GM23338 (cell line): Measurements from ENCODE around the gene TRMT2A. TPM values are rescaled to one million over a fixed set of nuclear protein-coding genes. Genes with fewer than 3 reads are reported as not detected.

Source experiments
- ATAC-seq: fragments of 200-7000 bp; cut with Tn5 transposase; 3 replicates; pipeline ENCODE4 v1.9.1; 2020
- DNase-seq: peaks from one replicate; pipeline ENCODE4 v3.0.0-alpha.2; 2015; ENCODE audit warnings: low spot score
- H2AFZ ChIP-seq: fragments of 200-600 bp; sonication (generic); 2 replicates; pipeline ENCODE4 v1.8.0; 2016; ENCODE audit warnings: antibody characterized with exemption, mild to moderate bottlenecking, moderate library complexity
- H3F3A ChIP-seq: fragments of 200-600 bp; sonication (generic); replicated peaks from 2 replicates; pipeline ENCODE4 v1.8.0; 2017; ENCODE audit warnings: antibody characterized with exemption, mixed run types, low read depth
- H3K27ac ChIP-seq: fragments of 200-600 bp; sonication (generic); 2 replicates; pipeline ENCODE4 v1.6.1; 2016; ENCODE audit warnings: low read depth
- H3K27me3 ChIP-seq: fragments of 200-600 bp; sonication (generic); 2 replicates; pipeline ENCODE4 v1.8.0; 2016; ENCODE audit warnings: mild to moderate bottlenecking, mixed run types, moderate library complexity; ENCODE audit not compliant: insufficient read depth
- H3K36me3 ChIP-seq: fragments of 200-600 bp; sonication (generic); 2 replicates; pipeline ENCODE4 v1.8.0; 2016; ENCODE audit warnings: mild to moderate bottlenecking; ENCODE audit not compliant: insufficient read depth
- H3K4me1 ChIP-seq: fragments of 200-600 bp; sonication (generic); 2 replicates; pipeline ENCODE4 v1.8.0; 2016; ENCODE audit warnings: mild to moderate bottlenecking, moderate library complexity; ENCODE audit not compliant: insufficient read depth
- H3K4me2 ChIP-seq: fragments of 200-600 bp; sonication (generic); 2 replicates; pipeline ENCODE4 v1.7.1; 2017; ENCODE audit warnings: mixed run types
- H3K4me3 ChIP-seq: fragments of 200-600 bp; sonication (generic); 2 replicates; pipeline ENCODE4 v1.6.1; 2016; ENCODE audit warnings: mixed run types
- H3K79me2 ChIP-seq: fragments of 200-600 bp; sonication (generic); replicated peaks from 2 replicates; pipeline ENCODE4 v1.8.0; 2017; ENCODE audit warnings: mild to moderate bottlenecking; ENCODE audit not compliant: insufficient read depth
- H3K9me2 ChIP-seq: fragments of 200-600 bp; sonication (generic); 2 replicates; pipeline ENCODE4 v1.8.0; 2017; ENCODE audit not compliant: insufficient read depth
- H4K20me1 ChIP-seq: fragments of 200-600 bp; sonication (generic); replicated peaks from 2 replicates; pipeline ENCODE4 v1.8.0; 2017; ENCODE audit warnings: mild to moderate bottlenecking; ENCODE audit not compliant: insufficient read depth
- H3K27ac Mint-ChIP-seq: 2 replicates; pipeline ENCODE4 v1.8.0; 2020; ENCODE audit warnings: inconsistent platforms, mild to moderate bottlenecking, moderate library complexity, mixed read lengths
- H3K27me3 Mint-ChIP-seq: 3 replicates; pipeline ENCODE4 v1.8.0; 2022; ENCODE audit warnings: low read depth, mild to moderate bottlenecking, moderate library complexity, mixed read lengths, inconsistent platforms; ENCODE audit not compliant: insufficient read depth, poor library complexity
- H3K36me3 Mint-ChIP-seq: 3 replicates; pipeline ENCODE4 v1.8.0; 2021; ENCODE audit warnings: low read depth, mild to moderate bottlenecking, inconsistent platforms, moderate library complexity, mixed read lengths
- H3K4me1 Mint-ChIP-seq: 3 replicates; pipeline ENCODE4 v1.8.0; 2020; ENCODE audit warnings: mild to moderate bottlenecking, inconsistent platforms, mixed read lengths
- H3K4me3 Mint-ChIP-seq: 3 replicates; pipeline ENCODE4 v1.8.0; 2021; ENCODE audit warnings: moderate library complexity, mild to moderate bottlenecking, inconsistent platforms, mixed read lengths
- H3K9me3 Mint-ChIP-seq: 3 replicates; pipeline ENCODE4 v1.8.0; 2020; ENCODE audit warnings: moderate library complexity, mild to moderate bottlenecking, inconsistent platforms, mixed read lengths
- EZH2 ChIP-seq: fragments of 200-600 bp; sonication (generic); IDR thresholded peaks from one replicate; pipeline ENCODE4 v1.8.0; 2017; ENCODE audit warnings: antibody characterized with exemption, mild to moderate bottlenecking, low read depth; ENCODE audit not compliant: unreplicated experiment
- EZH2phosphoT487 ChIP-seq: fragments of 200-600 bp; sonication (generic); IDR thresholded peaks from one replicate; pipeline ENCODE4 v1.8.1; 2018; ENCODE audit warnings: antibody characterized with exemption; ENCODE audit not compliant: unreplicated experiment
- NANOG ChIP-seq: IDR thresholded peaks from 2 replicates; pipeline ENCODE4 v1.6.1; 2016; ENCODE audit warnings: antibody characterized with exemption, borderline replicate concordance
- ZNF114 ChIP-seq: fragments of 250-450 bp; sonication (Bioruptor Pico); IDR thresholded peaks from 2 replicates; pipeline ENCODE4 v1.5.0; 2020; ENCODE audit warnings: mild to moderate bottlenecking, moderate library complexity
- polyA plus RNA-seq: library from polyadenylated mRNA; unstranded; fragments of >200 nt; fragmentation: Nextera tagmentation; extraction: Ambion mirVana; gene quantifications from 2 replicates; pipeline ENCODE4 v1.2.1, GENCODE V29; 2016
- total RNA-seq: library from RNA; depleted of rRNA; stranded (reverse); fragments of >200 nt; shearing (Covaris generic); gene quantifications from 2 replicates; pipeline ENCODE4 v1.2.3, GENCODE V29; 2014
- TF ChIP-seq, protein P1 (sequence below), 2 experiments: fragments of 200-600 bp in 1 of 2; sonication (generic) in 1 of 2; conservative IDR thresholded peaks; 2 replicates each; pipeline versions ENCODE4 v1.5.1 to v1.6.1; 2016 to 2017; ENCODE audit warnings: antibody characterized with exemption in 2 of 2, low read depth in 2 of 2, mild to moderate bottlenecking in 2 of 2, moderate library complexity in 1 of 2
- TF ChIP-seq, protein P2 (sequence below): fragments of 250-450 bp; sonication (Bioruptor Pico); IDR thresholded peaks from 2 replicates; pipeline ENCODE4 v1.5.0; 2020; ENCODE audit warnings: mild to moderate bottlenecking, moderate library complexity

The TRMT2A gene
- total and polyA plus RNA-seq, 2 experiments from 2014 or later = 41.3 to 61.3 TPM

DNA sequence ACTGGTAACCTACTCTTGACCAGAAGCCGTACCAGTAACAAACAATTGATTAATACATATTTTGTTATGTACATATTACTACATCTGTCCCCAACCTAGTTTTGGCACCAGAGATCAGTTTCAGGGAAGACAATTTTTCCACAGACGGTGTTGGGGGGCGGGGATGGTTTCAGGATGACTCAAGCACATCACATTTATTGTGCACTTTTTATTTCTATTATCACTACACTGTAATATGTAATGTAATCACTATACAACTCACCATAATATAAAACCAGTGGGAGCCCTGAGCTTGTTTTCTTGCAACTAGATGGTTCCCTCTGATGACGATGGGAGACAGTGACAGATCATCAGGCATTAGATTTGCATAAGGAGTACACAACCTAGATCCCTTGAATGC lies 21.5 kb downstream of the TRMT2A start:
- H3K79me2 ChIP-seq = peaks cover 49% of the 10 kb centered on the region
- no peaks in the 10 kb centered on the region for H3K4me1 ChIP-seq
- H3K36me3 Mint-ChIP-seq = peaks cover 99% of the 10 kb centered on the region

DNA sequence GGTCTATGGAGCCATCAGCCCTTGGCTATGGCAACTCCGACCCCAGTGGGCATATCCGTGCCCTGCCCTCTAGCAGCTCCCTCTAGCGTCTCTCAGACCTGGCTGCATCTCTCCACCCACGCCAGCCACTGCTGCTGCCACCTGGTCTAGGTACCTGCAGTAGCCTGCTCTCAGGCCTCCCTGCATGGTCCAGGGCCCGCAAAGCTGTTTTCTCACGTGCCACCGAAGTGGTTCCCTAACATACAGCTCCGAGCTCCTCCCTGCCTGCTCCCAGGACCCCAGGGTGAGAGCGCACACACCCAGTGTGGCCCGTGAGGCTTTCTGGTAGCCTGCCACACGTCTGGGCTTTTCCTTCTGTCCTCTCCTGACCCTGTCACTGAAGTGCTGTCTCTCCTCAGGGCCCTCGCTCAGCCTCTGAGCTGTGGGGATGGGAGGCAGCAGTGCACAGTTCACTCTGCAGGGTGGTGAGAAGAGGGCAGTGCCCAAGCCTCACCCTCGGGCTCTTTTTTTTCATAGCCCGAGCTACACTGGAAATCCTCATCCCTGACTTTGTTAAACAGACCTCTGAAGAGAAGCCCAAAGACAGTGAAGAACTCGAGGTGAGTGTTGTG lies 22.7 kb downstream of the TRMT2A start:
- peak; percentile 51; the same call in 2 of the 3 replicates for ATAC-seq
- Histone ChIP-seq H3K4me1 (no peaks in the 10 kb centered on the region), H3K36me3 (peaks cover 57% of the 10 kb centered on the region)

More for the DNA sequence above, 21.5 kb downstream of the TRMT2A start:
- Histone ChIP-seq H3K27ac (no peak overlapping the region), H3K4me3 (no peak overlapping the region), H2AFZ (no peak overlapping the region), H4K20me1 (peaks cover 43% of the 10 kb centered on the region), H3K9me2 (no peaks in the 10 kb centered on the region), H3K4me2 (no peak overlapping the region), H3F3A (peaks cover 20% of the 10 kb centered on the region), H3K36me3 (peaks cover 47% of the 10 kb centered on the region), H3K27me3 (no peaks in the 10 kb centered on the region)
- no peak overlapping the region for H3K27ac Mint-ChIP-seq
- no peak overlapping the region for H3K4me3 Mint-ChIP-seq
- no peaks in the 10 kb centered on the region for H3K9me3 Mint-ChIP-seq
- H3K27me3 Mint-ChIP-seq = peaks cover 11% of the 10 kb centered on the region
- no peak for ATAC-seq
- DNase-seq = no peak
- H3K4me1 Mint-ChIP-seq = peaks cover 9% of the 10 kb centered on the region
- TF ChIP-seq NANOG = no peak
- TF ChIP-seq ZNF114 (CRISPR knock-in tag) = no peak

More for the DNA sequence above, 22.7 kb downstream of the TRMT2A start:
- TF ChIP-seq, protein P1, sequence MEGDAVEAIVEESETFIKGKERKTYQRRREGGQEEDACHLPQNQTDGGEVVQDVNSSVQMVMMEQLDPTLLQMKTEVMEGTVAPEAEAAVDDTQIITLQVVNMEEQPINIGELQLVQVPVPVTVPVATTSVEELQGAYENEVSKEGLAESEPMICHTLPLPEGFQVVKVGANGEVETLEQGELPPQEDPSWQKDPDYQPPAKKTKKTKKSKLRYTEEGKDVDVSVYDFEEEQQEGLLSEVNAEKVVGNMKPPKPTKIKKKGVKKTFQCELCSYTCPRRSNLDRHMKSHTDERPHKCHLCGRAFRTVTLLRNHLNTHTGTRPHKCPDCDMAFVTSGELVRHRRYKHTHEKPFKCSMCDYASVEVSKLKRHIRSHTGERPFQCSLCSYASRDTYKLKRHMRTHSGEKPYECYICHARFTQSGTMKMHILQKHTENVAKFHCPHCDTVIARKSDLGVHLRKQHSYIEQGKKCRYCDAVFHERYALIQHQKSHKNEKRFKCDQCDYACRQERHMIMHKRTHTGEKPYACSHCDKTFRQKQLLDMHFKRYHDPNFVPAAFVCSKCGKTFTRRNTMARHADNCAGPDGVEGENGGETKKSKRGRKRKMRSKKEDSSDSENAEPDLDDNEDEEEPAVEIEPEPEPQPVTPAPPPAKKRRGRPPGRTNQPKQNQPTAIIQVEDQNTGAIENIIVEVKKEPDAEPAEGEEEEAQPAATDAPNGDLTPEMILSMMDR (conservative IDR thresholded peaks at IDR 0.05; ENCODE audit: low read depth in 2 of 2) = peak in 1 of 2 experiments; percentile 15; a peak in 1 of 4 replicates
- TF ChIP-seq EZH2 = no peak
- no peak for TF ChIP-seq ZNF114 (CRISPR knock-in tag)
- TF ChIP-seq, protein P2, sequence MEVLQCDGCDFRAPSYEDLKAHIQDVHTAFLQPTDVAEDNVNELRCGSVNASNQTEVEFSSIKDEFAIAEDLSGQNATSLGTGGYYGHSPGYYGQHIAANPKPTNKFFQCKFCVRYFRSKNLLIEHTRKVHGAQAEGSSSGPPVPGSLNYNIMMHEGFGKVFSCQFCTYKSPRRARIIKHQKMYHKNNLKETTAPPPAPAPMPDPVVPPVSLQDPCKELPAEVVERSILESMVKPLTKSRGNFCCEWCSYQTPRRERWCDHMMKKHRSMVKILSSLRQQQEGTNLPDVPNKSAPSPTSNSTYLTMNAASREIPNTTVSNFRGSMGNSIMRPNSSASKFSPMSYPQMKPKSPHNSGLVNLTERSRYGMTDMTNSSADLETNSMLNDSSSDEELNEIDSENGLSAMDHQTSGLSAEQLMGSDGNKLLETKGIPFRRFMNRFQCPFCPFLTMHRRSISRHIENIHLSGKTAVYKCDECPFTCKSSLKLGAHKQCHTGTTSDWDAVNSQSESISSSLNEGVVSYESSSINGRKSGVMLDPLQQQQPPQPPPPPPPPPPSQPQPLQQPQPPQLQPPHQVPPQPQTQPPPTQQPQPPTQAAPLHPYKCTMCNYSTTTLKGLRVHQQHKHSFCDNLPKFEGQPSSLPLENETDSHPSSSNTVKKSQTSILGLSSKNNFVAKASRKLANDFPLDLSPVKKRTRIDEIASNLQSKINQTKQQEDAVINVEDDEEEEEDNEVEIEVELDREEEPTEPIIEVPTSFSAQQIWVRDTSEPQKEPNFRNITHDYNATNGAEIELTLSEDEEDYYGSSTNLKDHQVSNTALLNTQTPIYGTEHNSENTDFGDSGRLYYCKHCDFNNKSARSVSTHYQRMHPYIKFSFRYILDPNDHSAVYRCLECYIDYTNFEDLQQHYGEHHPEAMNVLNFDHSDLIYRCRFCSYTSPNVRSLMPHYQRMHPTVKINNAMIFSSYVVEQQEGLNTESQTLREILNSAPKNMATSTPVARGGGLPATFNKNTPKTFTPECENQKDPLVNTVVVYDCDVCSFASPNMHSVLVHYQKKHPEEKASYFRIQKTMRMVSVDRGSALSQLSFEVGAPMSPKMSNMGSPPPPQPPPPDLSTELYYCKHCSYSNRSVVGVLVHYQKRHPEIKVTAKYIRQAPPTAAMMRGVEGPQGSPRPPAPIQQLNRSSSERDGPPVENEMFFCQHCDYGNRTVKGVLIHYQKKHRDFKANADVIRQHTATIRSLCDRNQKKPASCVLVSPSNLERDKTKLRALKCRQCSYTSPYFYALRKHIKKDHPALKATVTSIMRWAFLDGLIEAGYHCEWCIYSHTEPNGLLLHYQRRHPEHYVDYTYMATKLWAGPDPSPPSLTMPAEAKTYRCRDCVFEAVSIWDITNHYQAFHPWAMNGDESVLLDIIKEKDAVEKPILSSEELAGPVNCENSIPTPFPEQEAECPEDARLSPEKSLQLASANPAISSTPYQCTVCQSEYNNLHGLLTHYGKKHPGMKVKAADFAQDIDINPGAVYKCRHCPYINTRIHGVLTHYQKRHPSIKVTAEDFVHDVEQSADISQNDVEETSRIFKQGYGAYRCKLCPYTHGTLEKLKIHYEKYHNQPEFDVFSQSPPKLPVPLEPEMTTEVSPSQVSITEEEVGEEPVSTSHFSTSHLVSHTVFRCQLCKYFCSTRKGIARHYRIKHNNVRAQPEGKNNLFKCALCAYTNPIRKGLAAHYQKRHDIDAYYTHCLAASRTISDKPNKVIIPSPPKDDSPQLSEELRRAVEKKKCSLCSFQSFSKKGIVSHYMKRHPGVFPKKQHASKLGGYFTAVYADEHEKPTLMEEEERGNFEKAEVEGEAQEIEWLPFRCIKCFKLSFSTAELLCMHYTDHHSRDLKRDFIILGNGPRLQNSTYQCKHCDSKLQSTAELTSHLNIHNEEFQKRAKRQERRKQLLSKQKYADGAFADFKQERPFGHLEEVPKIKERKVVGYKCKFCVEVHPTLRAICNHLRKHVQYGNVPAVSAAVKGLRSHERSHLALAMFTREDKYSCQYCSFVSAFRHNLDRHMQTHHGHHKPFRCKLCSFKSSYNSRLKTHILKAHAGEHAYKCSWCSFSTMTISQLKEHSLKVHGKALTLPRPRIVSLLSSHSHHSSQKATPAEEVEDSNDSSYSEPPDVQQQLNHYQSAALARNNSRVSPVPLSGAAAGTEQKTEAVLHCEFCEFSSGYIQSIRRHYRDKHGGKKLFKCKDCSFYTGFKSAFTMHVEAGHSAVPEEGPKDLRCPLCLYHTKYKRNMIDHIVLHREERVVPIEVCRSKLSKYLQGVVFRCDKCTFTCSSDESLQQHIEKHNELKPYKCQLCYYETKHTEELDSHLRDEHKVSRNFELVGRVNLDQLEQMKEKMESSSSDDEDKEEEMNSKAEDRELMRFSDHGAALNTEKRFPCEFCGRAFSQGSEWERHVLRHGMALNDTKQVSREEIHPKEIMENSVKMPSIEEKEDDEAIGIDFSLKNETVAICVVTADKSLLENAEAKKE (CRISPR knock-in tag) = no peak
- TF ChIP-seq EZH2phosphoT487 = no peak
- H3K27me3 ChIP-seq = no peaks in the 10 kb centered on the region
- Mint-ChIP-seq H3K36me3 (peaks cover 99% of the 10 kb centered on the region), H3K4me3 (no peak overlapping the region), H3K9me3 (no peaks in the 10 kb centered on the region), H3K27me3 (peaks cover 8% of the 10 kb centered on the region), H3K27ac (no peak overlapping the region), H3K4me1 (no peaks in the 10 kb centered on the region; the same call in 1 of the 3 replicates)
- no peak overlapping the region for H3K4me2 ChIP-seq
- peaks cover 38% of the 10 kb centered on the region for H3K79me2 ChIP-seq
- H3F3A ChIP-seq = peaks cover 16% of the 10 kb centered on the region
- no peaks in the 10 kb centered on the region for H3K9me2 ChIP-seq
- H4K20me1 ChIP-seq = peaks cover 34% of the 10 kb centered on the region
- no peak overlapping the region for H2AFZ ChIP-seq
- no peak overlapping the region for H3K4me3 ChIP-seq
- no peak overlapping the region for H3K27ac ChIP-seq
- DNase-seq = no peak
